GM12878 (cell line): ENCODE data around the gene ALAS1. TPM values are rescaled to one million over a fixed set of nuclear protein-coding genes. Genes with fewer than 3 reads are reported as not detected.

Experiments used
- BACH1 ChIP-seq: fragments of 450-650 bp; IDR thresholded peaks from 2 replicates; pipeline ENCODE4 v1.6.1; 2017; ENCODE audit warnings: mild to moderate bottlenecking, borderline replicate concordance
- CBFB ChIP-seq: IDR thresholded peaks from 2 replicates; pipeline ENCODE4 v1.6.1; 2016; ENCODE audit warnings: antibody characterized with exemption, low read depth
- CHD4 ChIP-seq: fragments of 200-600 bp; sonication (generic); IDR thresholded peaks from 2 replicates; pipeline ENCODE4 v1.6.1; 2016; ENCODE audit warnings: mild to moderate bottlenecking
- HDGF ChIP-seq: fragments of 450-650 bp; IDR thresholded peaks from 2 replicates; pipeline ENCODE4 v1.6.1; 2016; ENCODE audit warnings: antibody characterized with exemption
- POLR2A ChIP-seq: IDR thresholded peaks from 2 replicates; pipeline ENCODE4 v1.6.1; 2011; ENCODE audit warnings: low read depth, mild to moderate bottlenecking, low read length
- TCF7 ChIP-seq: IDR thresholded peaks from 2 replicates; pipeline ENCODE4 v1.6.1; 2014; ENCODE audit warnings: antibody characterized with exemption, borderline replicate concordance
- ZBTB4 ChIP-seq: fragments of 450-650 bp; formaldehyde crosslinking; IDR thresholded peaks from 2 replicates; pipeline ENCODE4 v1.4.0; 2022; ENCODE audit warnings: mild to moderate bottlenecking, moderate library complexity
- polyA plus RNA-seq, 11 experiments: library from polyadenylated mRNA; depleted of rRNA in 4 of 11; unstranded in 6 of 11; stranded (reverse) in 5 of 11; fragments of >200 nt; fragmentation: Nextera tagmentation in 4 of 11; fragmentation: Illumina TruSeq in 1 of 11; extraction: Ambion mirVana in 4 of 11; extraction: Trizol in 1 of 11; gene quantifications; 1 replicate in 1 of 11; 2 replicates in 10 of 11; pipeline versions ENCODE4 v1.2.1 to v1.2.3, GENCODE V29; 2011 to 2016; ENCODE audit warnings: inconsistent platforms in 2 of 11, missing spikeins in 2 of 11, low read depth in 1 of 11
- total RNA-seq, 4 experiments: library from RNA; depleted of rRNA in 3 of 4; stranded (reverse); fragments of >200 nt in 3 of 4; fragmentation: Illumina TruSeq in 1 of 4; extraction: Trizol in 1 of 4; gene quantifications; 2 replicates each; pipeline versions ENCODE4 v1.2.1 to v1.2.3, GENCODE V29; 2013 to 2021
- TF ChIP-seq, protein P1 (sequence below): fragments of 450-650 bp; IDR thresholded peaks from 2 replicates; pipeline ENCODE4 v1.6.1; 2017; ENCODE audit warnings: low read depth, mild to moderate bottlenecking, moderate library complexity
- TF ChIP-seq, protein P2 (sequence below), 3 experiments: IDR thresholded peaks in 2 of 3; conservative IDR thresholded peaks in 1 of 3; 2 replicates each; pipeline ENCODE4 v1.5.1; 2011; ENCODE audit warnings: low read depth in 3 of 3, low read length in 3 of 3, mild to moderate bottlenecking in 3 of 3, control low read depth in 2 of 3, moderate library complexity in 2 of 3, inconsistent platforms in 1 of 3, mixed read lengths in 1 of 3; ENCODE audit not compliant: control insufficient read depth in 2 of 3, insufficient read depth in 1 of 3; ENCODE audit errors: extremely low read depth in 1 of 3

The ALAS1 gene
- total and polyA plus RNA-seq, 10 of the 15 experiments (the other 5 are each of a cell fraction or from before 2014, with no cell fraction given) = 69.9 to 115 (median 94.1) TPM

GRCh38 chr3:52248165-52248541 lies 50.2 kb downstream of the ALAS1 start (continued):
- TF ChIP-seq ZBTB4 (no peak), POLR2A (no peak), TCF7 (no peak), BACH1 (no peak), CBFB (no peak), CHD4 (no peak), HDGF (no peak)
- TF ChIP-seq, protein P1, sequence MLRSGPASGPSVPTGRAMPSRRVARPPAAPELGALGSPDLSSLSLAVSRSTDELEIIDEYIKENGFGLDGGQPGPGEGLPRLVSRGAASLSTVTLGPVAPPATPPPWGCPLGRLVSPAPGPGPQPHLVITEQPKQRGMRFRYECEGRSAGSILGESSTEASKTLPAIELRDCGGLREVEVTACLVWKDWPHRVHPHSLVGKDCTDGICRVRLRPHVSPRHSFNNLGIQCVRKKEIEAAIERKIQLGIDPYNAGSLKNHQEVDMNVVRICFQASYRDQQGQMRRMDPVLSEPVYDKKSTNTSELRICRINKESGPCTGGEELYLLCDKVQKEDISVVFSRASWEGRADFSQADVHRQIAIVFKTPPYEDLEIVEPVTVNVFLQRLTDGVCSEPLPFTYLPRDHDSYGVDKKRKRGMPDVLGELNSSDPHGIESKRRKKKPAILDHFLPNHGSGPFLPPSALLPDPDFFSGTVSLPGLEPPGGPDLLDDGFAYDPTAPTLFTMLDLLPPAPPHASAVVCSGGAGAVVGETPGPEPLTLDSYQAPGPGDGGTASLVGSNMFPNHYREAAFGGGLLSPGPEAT = no peak
- TF ChIP-seq, protein P2, sequence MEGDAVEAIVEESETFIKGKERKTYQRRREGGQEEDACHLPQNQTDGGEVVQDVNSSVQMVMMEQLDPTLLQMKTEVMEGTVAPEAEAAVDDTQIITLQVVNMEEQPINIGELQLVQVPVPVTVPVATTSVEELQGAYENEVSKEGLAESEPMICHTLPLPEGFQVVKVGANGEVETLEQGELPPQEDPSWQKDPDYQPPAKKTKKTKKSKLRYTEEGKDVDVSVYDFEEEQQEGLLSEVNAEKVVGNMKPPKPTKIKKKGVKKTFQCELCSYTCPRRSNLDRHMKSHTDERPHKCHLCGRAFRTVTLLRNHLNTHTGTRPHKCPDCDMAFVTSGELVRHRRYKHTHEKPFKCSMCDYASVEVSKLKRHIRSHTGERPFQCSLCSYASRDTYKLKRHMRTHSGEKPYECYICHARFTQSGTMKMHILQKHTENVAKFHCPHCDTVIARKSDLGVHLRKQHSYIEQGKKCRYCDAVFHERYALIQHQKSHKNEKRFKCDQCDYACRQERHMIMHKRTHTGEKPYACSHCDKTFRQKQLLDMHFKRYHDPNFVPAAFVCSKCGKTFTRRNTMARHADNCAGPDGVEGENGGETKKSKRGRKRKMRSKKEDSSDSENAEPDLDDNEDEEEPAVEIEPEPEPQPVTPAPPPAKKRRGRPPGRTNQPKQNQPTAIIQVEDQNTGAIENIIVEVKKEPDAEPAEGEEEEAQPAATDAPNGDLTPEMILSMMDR (IDR thresholded peaks at IDR 0.05 in 2 of 3, conservative IDR thresholded peaks at IDR 0.05 in 1 of 3; ENCODE audit: control insufficient read depth in 2 of 3, extremely low read depth in 1 of 3, insufficient read depth in 1 of 3, low read depth in 3 of 3, low read length in 3 of 3) = no peak
